ENCODE results near the gene TRPT1. TPM values are rescaled to one million over a fixed set of nuclear protein-coding genes. Genes with fewer than 3 reads are reported as not detected.

The TRPT1 gene
- total and polyA plus RNA-seq, 9 of the 15 experiments (the other 6 are each of a cell fraction or from before 2014, with no cell fraction given): 4.6 to 41.7 (median 23.1) TPM

GRCh38 chr11:64269540-64270220 is 43.7 kb upstream of the TRPT1 start (continued):
- TF ChIP-seq ZNF609 (CRISPR knock-in tag; IDR thresholded peaks at IDR 0.05; ENCODE audit: borderline replicate concordance): no peak
- no peak for TF ChIP-seq SAFB (IDR thresholded peaks at IDR 0.05; ENCODE audit: borderline replicate concordance, low read depth, low read length)
- no peak; the same call in 1 of the 2 replicates for TF ChIP-seq FOXK1 (CRISPR knock-in tag; IDR thresholded peaks at IDR 0.05; ENCODE audit: borderline replicate concordance)
- TF ChIP-seq, protein P1, sequence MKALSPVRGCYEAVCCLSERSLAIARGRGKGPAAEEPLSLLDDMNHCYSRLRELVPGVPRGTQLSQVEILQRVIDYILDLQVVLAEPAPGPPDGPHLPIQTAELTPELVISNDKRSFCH (CRISPR knock-in tag; IDR thresholded peaks at IDR 0.05): no peak
- TF ChIP-seq, protein P1 (tag; IDR thresholded peaks at IDR 0.05): no peak; the same call in 1 of the 2 replicates
- TF ChIP-seq ZNF224 (CRISPR knock-in tag; IDR thresholded peaks at IDR 0.05): no peak; the same call in 1 of the 2 replicates
- TF ChIP-seq RBBP5 (IDR thresholded peaks at IDR 0.05; ENCODE audit: borderline replicate concordance, insufficient read depth, low read length, poor library complexity, severe bottlenecking): peak; percentile 8
- no peak for TF ChIP-seq GATA2 (CRISPR knock-in tag; IDR thresholded peaks at IDR 0.05)
- TF ChIP-seq ZNF253 (CRISPR knock-in tag; conservative IDR thresholded peaks at IDR 0.05): no peak
- TF ChIP-seq THRB (CRISPR knock-in tag; conservative IDR thresholded peaks at IDR 0.05): 0 out of 2 replicates have a peak, but pooled peaks have one; percentile 12
- no peak for TF ChIP-seq SMARCC2 (IDR thresholded peaks at IDR 0.05; ENCODE audit: low read depth)
- no peak; the same call in 1 of the 2 replicates for TF ChIP-seq ZBTB9 (CRISPR knock-in tag; IDR thresholded peaks at IDR 0.05)
- TF ChIP-seq FOXM1 (IDR thresholded peaks at IDR 0.05; ENCODE audit: low read depth): peak; percentile 9; the same call in 1 of the 2 replicates
- no peak for TF ChIP-seq FOXM1 (CRISPR knock-in tag; IDR thresholded peaks at IDR 0.05; ENCODE audit: low read depth)
- TF ChIP-seq, protein P2, sequence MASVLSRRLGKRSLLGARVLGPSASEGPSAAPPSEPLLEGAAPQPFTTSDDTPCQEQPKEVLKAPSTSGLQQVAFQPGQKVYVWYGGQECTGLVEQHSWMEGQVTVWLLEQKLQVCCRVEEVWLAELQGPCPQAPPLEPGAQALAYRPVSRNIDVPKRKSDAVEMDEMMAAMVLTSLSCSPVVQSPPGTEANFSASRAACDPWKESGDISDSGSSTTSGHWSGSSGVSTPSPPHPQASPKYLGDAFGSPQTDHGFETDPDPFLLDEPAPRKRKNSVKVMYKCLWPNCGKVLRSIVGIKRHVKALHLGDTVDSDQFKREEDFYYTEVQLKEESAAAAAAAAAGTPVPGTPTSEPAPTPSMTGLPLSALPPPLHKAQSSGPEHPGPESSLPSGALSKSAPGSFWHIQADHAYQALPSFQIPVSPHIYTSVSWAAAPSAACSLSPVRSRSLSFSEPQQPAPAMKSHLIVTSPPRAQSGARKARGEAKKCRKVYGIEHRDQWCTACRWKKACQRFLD (CRISPR knock-in tag; IDR thresholded peaks at IDR 0.05): no peak
- TF ChIP-seq, protein P3, sequence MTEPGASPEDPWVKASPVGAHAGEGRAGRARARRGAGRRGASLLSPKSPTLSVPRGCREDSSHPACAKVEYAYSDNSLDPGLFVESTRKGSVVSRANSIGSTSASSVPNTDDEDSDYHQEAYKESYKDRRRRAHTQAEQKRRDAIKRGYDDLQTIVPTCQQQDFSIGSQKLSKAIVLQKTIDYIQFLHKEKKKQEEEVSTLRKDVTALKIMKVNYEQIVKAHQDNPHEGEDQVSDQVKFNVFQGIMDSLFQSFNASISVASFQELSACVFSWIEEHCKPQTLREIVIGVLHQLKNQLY (CRISPR knock-in tag; conservative IDR thresholded peaks at IDR 0.05): no peak
